Suprapubic skin (tissue), 4 donors: ENCODE measurements around the gene GPC5.

Source experiments
- POLR2A ChIP-seq, 2 donors: fragments of 450-650 bp; IDR thresholded peaks; one replicate each; pipeline ENCODE4 v1.6.1; 2017; ENCODE audit warnings: antibody characterized with exemption in 2 of 2, mild to moderate bottlenecking in 2 of 2, moderate library complexity in 2 of 2
- POLR2AphosphoS5 ChIP-seq, 3 donors: sonication (generic); formaldehyde crosslinking; IDR thresholded peaks; one replicate each; pipeline ENCODE4 v1.6.1; 2017; ENCODE audit warnings: antibody characterized with exemption in 3 of 3
- TF ChIP-seq, protein P1 (sequence below), 2 donors: fragments of 200-600 bp in 1 of 2; fragments of 450-650 bp in 1 of 2; sonication (generic) in 1 of 2; IDR thresholded peaks; one replicate each; pipeline ENCODE4 v1.5.1; 2016 to 2019; ENCODE audit warnings: antibody characterized with exemption in 2 of 2, mild to moderate bottlenecking in 1 of 2, moderate library complexity in 1 of 2

DNA sequence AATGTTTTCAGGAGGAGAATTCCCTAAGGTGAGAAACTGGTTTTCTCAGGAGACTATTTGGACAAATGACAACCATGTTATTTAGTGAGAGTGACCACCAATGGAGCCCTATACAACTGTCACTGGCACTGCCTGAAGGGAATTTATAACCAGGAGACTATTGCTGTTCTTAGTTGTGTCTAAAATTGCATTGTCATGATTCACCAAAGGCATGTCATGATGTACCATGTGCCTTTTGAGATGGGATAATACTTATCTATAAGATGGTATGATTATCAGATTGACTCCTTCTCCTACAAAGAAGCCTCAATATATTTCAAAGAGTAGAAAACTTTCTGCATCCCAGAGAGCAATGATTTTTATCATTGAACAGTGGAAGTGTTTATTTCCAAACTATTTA, 1088.8 kb downstream of the GPC5 start:
- TF ChIP-seq, protein P1, sequence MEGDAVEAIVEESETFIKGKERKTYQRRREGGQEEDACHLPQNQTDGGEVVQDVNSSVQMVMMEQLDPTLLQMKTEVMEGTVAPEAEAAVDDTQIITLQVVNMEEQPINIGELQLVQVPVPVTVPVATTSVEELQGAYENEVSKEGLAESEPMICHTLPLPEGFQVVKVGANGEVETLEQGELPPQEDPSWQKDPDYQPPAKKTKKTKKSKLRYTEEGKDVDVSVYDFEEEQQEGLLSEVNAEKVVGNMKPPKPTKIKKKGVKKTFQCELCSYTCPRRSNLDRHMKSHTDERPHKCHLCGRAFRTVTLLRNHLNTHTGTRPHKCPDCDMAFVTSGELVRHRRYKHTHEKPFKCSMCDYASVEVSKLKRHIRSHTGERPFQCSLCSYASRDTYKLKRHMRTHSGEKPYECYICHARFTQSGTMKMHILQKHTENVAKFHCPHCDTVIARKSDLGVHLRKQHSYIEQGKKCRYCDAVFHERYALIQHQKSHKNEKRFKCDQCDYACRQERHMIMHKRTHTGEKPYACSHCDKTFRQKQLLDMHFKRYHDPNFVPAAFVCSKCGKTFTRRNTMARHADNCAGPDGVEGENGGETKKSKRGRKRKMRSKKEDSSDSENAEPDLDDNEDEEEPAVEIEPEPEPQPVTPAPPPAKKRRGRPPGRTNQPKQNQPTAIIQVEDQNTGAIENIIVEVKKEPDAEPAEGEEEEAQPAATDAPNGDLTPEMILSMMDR (IDR thresholded peaks at IDR 0.05), result no peak
- no peak for TF ChIP-seq POLR2A (IDR thresholded peaks at IDR 0.05)
- TF ChIP-seq POLR2AphosphoS5 (IDR thresholded peaks at IDR 0.05), result no peak
